ENCODE results near the gene MDK.
"Not testable (repeated sequence)": the region's sequence is repeated elsewhere in the genome, so short reads cannot be mapped to it uniquely, and the experiment has no call there.

Gene MDK

GRCh38 chr11:46369458-46370152, 11.9 kb upstream of the MDK start:
- FAIRE-seq = peak; percentile 31

GRCh38 chr11:46370253-46370652, 11.2 kb upstream of the MDK start:
- FAIRE-seq = no peak

- FAIRE-seq = not testable (repeated sequence)
These were observed 10.2 kb upstream of the MDK start for GRCh38 chr11:46371262-46371661.

GRCh38 chr11:46372086-46372485, 9.4 kb upstream of the MDK start:
- no peak for FAIRE-seq

GRCh38 chr11:46372501-46372900, 9.0 kb upstream of the MDK start:
- FAIRE-seq = not testable (repeated sequence)

GRCh38 chr11:46373787-46374740, 7.4 kb upstream of the MDK start:
- no peak for FAIRE-seq

GRCh38 chr11:46374815-46375214, 6.7 kb upstream of the MDK start:
- no peak for FAIRE-seq

GRCh38 chr11:46375392-46376101, 5.9 kb upstream of the MDK start:
- no peak for FAIRE-seq

GRCh38 chr11:46376258-46377050, 5.0 kb upstream of the MDK start:
- no peak for FAIRE-seq

GRCh38 chr11:46377290-46377689, 4.2 kb upstream of the MDK start:
- no peak for FAIRE-seq

- no peak for FAIRE-seq
These were observed 3.6 kb upstream of the MDK start for GRCh38 chr11:46377831-46378230.

GRCh38 chr11:46378296-46378695, 3.2 kb upstream of the MDK start:
- FAIRE-seq = no peak

- FAIRE-seq = no peak
These were observed 2.5 kb upstream of the MDK start for GRCh38 chr11:46378811-46379481.

- FAIRE-seq = peak; percentile 25
These were observed 1.8 kb upstream of the MDK start for GRCh38 chr11:46379482-46380293.

GRCh38 chr11:46380340-46381047, 975 bp upstream of the MDK start:
- no peak for FAIRE-seq

- FAIRE-seq = no peak
These were observed 563 bp downstream of the MDK start for GRCh38 chr11:46381819-46382645.

- peak; percentile 81 for FAIRE-seq
These were observed 1.4 kb downstream of the MDK start for GRCh38 chr11:46382646-46383403.

GRCh38 chr11:46383404-46383758, 1.9 kb downstream of the MDK start:
- no peak for FAIRE-seq
